Colonic mucosa (tissue), 4 donors: ENCODE data around the gene SSTR1. TPM values are rescaled to one million over a fixed set of nuclear protein-coding genes. Genes with fewer than 3 reads are reported as not detected.

Source experiments
- DNase-seq: peaks from one replicate; pipeline ENCODE4 v3.0.0-alpha.2; 2020
- H3K27ac ChIP-seq: fragments of 200-600 bp; one replicate; pipeline ENCODE4 v1.8.0; 2021
- H3K27me3 ChIP-seq: fragments of 200-600 bp; one replicate; pipeline ENCODE4 v1.8.0; 2021
- H3K36me3 ChIP-seq: fragments of 200-600 bp; one replicate; pipeline ENCODE4 v1.8.0; 2021
- H3K4me1 ChIP-seq: fragments of 200-600 bp; one replicate; pipeline ENCODE4 v1.8.0; 2021; ENCODE audit warnings: mild to moderate bottlenecking
- H3K4me3 ChIP-seq: fragments of 200-600 bp; one replicate; pipeline ENCODE4 v1.8.0; 2021
- H3K9ac ChIP-seq, 2 donors: one replicate each; pipeline ENCODE4 v1.7.0; 2013; ENCODE audit warnings: control low read depth in 2 of 2, low read depth in 2 of 2, low read length in 2 of 2
- H3K9me3 ChIP-seq: fragments of 200-600 bp; one replicate; pipeline ENCODE4 v1.8.0; 2021
- intact Hi-C: fragments of 100-400 bp; cut with DNase I; formaldehyde crosslinking; loops from one replicate; pipeline ENCODE4 v1.14.1; 2022
- total RNA-seq, 2 donors: library from RNA; stranded (reverse); fragmentation: NEBNext Ultra II Directional in 1 of 2; extraction: Animal tissue kit (Norgen Biotek cat#: 25700) in 1 of 2; gene quantifications; one replicate each; pipeline ENCODE4 v1.2.1, GENCODE V29; 2021
- TF ChIP-seq, protein P1 (sequence below): fragments of 200-600 bp; IDR thresholded peaks from one replicate; pipeline ENCODE4 v1.8.0; 2022; ENCODE audit warnings: antibody characterized with exemption, mild to moderate bottlenecking
- donor health status: healthy.
- donor health status: DM: no; HTN: no; CAD: no.
- donor health status: DM: no; HTN: no; CAD: no.

Gene SSTR1
- total RNA-seq, 2 donors from 2014 or later, result 8.5 to 8.8 TPM

- no peaks in the 10 kb centered on the region for H3K4me1 ChIP-seq
- intact Hi-C loops, result no loop called here
- H3K27ac ChIP-seq, result no peak overlapping the region
- no peaks in the 10 kb centered on the region for H3K9me3 ChIP-seq
- H3K4me3 ChIP-seq, result no peak overlapping the region
- no peaks in the 10 kb centered on the region for H3K36me3 ChIP-seq
- TF ChIP-seq, protein P1, sequence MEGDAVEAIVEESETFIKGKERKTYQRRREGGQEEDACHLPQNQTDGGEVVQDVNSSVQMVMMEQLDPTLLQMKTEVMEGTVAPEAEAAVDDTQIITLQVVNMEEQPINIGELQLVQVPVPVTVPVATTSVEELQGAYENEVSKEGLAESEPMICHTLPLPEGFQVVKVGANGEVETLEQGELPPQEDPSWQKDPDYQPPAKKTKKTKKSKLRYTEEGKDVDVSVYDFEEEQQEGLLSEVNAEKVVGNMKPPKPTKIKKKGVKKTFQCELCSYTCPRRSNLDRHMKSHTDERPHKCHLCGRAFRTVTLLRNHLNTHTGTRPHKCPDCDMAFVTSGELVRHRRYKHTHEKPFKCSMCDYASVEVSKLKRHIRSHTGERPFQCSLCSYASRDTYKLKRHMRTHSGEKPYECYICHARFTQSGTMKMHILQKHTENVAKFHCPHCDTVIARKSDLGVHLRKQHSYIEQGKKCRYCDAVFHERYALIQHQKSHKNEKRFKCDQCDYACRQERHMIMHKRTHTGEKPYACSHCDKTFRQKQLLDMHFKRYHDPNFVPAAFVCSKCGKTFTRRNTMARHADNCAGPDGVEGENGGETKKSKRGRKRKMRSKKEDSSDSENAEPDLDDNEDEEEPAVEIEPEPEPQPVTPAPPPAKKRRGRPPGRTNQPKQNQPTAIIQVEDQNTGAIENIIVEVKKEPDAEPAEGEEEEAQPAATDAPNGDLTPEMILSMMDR, result no peak
- H3K9ac ChIP-seq, result no peak overlapping the region
- DNase-seq, result no peak
- H3K27me3 ChIP-seq, result no peaks in the 10 kb centered on the region
These were observed 18.7 kb downstream of the SSTR1 start for GRCh38 chr14:38226366-38226765.

DNA sequence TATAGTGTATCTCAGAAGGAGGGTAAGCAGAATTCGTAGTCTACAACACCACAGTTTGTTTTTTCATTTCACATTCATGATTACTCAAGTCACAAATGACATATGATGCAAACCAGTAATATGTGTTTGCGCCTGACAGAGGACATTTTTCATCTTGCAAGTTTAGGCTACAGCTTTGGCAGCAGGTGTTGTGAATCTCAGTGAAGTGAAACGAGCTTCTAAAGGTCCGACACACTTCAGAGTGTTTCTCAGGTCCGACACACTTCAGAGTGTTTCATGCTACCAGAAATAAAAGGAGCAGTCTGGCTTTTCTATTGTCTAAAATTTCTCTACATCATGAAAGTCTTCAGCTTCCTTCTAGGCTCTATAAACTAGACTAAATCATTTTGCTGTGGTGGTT is 25.5 kb downstream of the SSTR1 start:
- TF ChIP-seq, protein P1, result no peak
- DNase-seq, result no peak
- Histone ChIP-seq H3K36me3 (no peaks in the 10 kb centered on the region), H3K27ac (no peak overlapping the region), H3K9ac (no peak overlapping the region), H3K4me1 (no peaks in the 10 kb centered on the region), H3K4me3 (no peak overlapping the region), H3K27me3 (no peaks in the 10 kb centered on the region), H3K9me3 (no peaks in the 10 kb centered on the region)
- intact Hi-C loops, result no loop called here

GRCh38 chr14:38238332-38238731 is 30.6 kb downstream of the SSTR1 start:
- TF ChIP-seq, protein P1, result no peak
- no peaks in the 10 kb centered on the region for H3K36me3 ChIP-seq
- H3K27ac ChIP-seq, result no peak overlapping the region
- no peak overlapping the region for H3K9ac ChIP-seq
- intact Hi-C loops, result no loop called here
- no peaks in the 10 kb centered on the region for H3K27me3 ChIP-seq
- no peaks in the 10 kb centered on the region for H3K9me3 ChIP-seq
- no peak for DNase-seq
- H3K4me1 ChIP-seq, result no peaks in the 10 kb centered on the region
- H3K4me3 ChIP-seq, result no peak overlapping the region

- Histone ChIP-seq H3K4me1 (no peaks in the 10 kb centered on the region), H3K4me3 (no peak overlapping the region), H3K27me3 (no peaks in the 10 kb centered on the region), H3K9ac (no peak overlapping the region), H3K9me3 (no peaks in the 10 kb centered on the region), H3K36me3 (no peaks in the 10 kb centered on the region), H3K27ac (no peak overlapping the region)
- no peak for DNase-seq
- TF ChIP-seq, protein P1, result no peak
- intact Hi-C loops, result no loop called here
These were observed 31.2 kb downstream of the SSTR1 start for GRCh38 chr14:38238878-38239277.

- TF ChIP-seq, protein P1, result no peak
- Histone ChIP-seq H3K27me3 (no peaks in the 10 kb centered on the region), H3K36me3 (no peaks in the 10 kb centered on the region), H3K27ac (no peak overlapping the region), H3K4me3 (no peak overlapping the region), H3K9me3 (no peaks in the 10 kb centered on the region), H3K9ac (no peak overlapping the region), H3K4me1 (no peaks in the 10 kb centered on the region)
- intact Hi-C loops, result no loop called here
- no peak for DNase-seq
These were observed 36.1 kb downstream of the SSTR1 start for GRCh38 chr14:38243696-38244240.
